GM21367 (cell line): Measurements from ENCODE around the gene XKR3.
"Not testable (repeated sequence)": the region's sequence is repeated elsewhere in the genome, so short reads cannot be mapped to it uniquely, and the experiment has no call there.

Source experiments
- ATAC-seq: cut with Tn5 transposase; IDR thresholded peaks from one replicate; pipeline ENCODE4 v1.9.1; 2021; ENCODE audit not compliant: unreplicated experiment

XKR3 gene

DNA sequence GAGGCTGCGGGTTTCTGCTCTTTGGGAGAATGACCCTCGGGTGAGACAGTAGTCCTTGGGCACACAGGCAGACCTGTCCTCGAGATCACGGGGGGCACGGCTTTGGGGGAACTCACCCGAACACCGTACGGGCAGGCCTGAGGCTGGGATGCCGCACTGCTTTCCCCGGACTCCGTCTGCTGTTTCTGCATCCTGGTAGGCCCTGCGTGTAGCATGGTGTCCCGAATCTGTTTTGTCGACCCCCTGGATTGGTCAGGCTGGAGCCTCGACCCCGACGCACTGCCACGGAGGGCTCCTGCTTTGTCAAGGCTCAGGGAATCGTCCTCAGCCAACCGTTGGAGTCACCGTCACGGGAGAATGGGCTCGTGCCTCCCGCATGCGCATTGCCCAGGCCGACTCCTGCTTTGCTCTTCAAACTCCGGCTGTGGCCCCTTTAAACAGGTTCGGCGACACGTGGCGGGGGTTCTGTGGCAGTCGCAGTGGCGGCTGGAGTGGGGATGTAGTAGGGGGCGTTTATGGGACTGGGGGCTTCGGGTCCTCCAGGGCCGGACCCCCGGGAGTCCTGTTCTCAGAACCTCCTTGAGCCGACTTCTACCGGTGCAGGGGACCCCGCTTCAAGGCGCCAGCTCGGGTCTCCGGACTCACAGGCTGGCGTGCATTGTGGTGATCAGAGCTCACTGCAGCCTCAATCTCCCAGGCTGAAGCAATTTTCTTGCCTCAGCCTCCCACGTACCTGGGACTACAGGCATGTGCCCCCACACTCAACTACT, 76.9 kb downstream of the XKR3 start:
- ATAC-seq, result not testable (repeated sequence)

GRCh38 chr22:16747266-16748159, 77.7 kb downstream of the XKR3 start:
- not testable (repeated sequence) for ATAC-seq

GRCh38 chr22:16734271-16734670, 90.9 kb downstream of the XKR3 start:
- not testable (repeated sequence) for ATAC-seq
